ENCODE data around the gene FAT2.
"Not testable (repeated sequence)": the region's sequence is repeated elsewhere in the genome, so short reads cannot be mapped to it uniquely, and the experiment has no call there.

Gene FAT2

DNA sequence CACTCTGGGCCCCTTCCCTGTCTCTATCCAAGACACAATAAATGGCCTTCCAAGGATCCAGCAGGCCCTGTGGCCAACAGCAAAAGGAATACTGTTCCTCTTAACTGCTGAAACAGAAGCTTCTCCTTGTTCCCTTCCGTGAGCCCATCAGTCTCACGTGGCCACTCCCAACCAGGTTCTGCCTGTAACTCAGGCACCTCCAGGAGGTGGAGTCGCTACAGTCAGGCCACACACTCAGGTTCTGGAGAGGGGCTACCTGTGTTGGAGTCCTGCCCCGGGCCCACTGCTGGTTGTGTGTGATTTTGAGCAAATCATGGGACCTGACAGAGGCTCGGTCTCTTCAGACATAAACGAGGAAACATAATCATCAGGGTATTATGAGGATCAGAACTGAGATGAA lies 10.3 kb downstream of the FAT2 start:
- no peak for DNase-seq (ENCODE audit: low read depth)

DNA sequence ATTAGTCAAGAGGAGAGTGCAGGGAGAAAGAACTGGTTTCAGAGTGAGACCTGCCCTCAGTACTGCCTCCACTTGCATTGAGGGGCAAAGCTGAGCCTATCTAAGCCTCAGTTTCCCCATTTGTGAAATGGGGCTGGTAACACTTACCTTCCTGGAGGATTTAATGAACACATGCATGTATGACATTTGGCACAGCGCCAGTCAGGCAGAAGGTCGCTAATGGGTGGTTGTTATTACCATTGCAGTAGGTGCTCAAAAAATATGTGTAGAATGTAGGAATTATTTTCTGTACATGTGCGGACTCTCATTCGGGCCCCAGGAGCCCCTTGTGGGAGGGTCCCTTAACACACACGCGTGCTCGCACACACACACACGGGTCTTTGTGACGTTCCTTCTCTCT lies 10.9 kb downstream of the FAT2 start:
- DNase-seq (ENCODE audit: low read depth) = no peak

DNA sequence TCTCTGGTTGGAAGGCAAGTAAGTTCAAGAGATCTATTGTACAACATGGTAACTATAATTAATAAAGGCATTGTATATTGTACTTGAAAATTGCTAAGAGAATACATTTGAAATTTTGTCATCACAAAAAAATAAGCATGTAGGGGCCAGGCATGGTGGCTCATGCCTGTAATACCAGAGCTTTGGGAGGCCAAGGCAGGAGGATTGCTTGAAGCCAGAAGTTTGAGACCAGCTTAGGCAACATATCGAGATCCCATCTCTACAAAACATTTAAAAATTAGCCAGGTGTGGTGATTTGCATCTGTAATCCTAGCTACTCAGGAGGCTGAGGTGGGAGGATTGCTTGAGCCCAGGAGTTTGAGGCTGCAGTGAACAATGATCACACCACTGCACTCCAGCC lies 12.0 kb downstream of the FAT2 start:
- not testable (repeated sequence) for DNase-seq (ENCODE audit: low read depth)

DNA sequence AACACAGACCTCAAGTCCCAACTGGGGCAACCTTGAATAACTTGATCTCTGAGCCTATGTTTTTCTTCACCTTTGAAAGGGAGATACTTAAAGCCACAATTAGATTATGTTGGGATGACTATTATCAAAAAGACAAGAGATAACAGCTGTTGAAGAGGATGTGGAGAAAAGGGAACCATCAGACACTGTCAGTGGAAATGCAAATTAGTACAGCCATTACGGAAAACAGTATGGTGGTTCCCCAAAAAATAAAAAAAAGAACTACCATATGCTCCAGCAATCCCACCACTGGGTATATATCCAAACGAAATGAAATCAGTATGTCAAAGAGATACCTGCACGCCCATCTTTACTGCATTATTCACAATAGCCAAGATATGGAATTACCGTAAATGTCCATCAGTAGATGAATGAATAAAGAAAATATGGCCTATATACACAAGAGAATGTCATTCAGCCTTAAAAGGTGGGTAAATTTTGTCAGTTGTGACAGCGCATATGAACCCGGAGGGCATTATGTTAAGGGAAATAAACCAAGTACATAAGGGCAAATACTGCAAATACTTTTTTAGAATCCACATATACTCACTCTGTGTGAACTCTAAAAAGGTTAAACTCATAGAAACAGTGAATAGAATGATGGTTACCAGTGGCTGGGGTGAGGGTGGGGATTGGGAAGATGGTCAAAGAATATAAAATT lies 12.7 kb downstream of the FAT2 start:
- no peak for DNase-seq (ENCODE audit: low read depth)

DNA sequence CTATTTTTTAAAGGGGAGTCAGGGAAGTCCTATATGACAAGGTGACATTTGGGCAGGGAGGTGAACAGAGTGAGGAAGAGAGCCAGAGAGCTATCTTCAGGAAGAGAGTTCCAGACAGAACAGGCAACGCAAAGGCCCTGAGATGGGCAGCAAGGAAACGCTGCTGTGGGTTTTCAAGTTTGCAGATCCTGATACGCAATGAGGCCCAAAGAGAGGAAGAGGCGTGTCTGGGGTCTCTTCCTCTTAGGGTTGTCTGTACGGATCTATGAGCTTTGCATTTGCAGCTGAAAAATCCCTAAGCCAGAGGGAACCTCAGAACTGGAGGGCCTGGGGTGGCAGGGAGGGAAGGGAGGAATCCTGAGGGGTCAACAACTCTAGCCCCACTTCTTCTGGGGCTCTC lies 13.6 kb downstream of the FAT2 start:
- DNase-seq (ENCODE audit: low read depth) = no peak

DNA sequence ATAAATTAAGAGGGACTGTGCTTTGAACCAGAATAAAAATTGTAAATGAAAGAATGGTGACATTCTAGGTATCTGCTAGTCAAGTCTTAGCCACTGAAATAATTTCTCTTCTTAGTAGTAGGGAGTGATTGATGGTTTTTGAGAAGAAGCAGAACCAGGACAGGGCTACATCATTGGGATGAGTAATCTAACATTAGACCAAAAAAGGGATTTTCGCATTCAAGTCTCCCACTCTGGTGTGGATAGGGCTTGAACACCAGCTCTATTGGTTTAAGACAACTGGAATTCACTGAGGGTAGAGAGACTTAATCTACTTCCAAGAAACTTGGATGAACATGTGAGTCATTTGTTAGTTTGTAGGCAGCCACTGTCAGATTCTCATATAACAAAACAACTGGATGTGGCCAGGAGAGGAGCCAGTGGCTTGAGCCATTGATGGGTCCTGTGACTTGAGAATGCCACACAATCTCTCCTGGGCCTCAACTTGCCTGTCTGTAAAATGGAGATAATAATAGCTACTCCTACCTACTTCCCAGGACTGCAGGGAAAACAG lies 16.6 kb downstream of the FAT2 start:
- no peak for DNase-seq (ENCODE audit: low read depth)

DNA sequence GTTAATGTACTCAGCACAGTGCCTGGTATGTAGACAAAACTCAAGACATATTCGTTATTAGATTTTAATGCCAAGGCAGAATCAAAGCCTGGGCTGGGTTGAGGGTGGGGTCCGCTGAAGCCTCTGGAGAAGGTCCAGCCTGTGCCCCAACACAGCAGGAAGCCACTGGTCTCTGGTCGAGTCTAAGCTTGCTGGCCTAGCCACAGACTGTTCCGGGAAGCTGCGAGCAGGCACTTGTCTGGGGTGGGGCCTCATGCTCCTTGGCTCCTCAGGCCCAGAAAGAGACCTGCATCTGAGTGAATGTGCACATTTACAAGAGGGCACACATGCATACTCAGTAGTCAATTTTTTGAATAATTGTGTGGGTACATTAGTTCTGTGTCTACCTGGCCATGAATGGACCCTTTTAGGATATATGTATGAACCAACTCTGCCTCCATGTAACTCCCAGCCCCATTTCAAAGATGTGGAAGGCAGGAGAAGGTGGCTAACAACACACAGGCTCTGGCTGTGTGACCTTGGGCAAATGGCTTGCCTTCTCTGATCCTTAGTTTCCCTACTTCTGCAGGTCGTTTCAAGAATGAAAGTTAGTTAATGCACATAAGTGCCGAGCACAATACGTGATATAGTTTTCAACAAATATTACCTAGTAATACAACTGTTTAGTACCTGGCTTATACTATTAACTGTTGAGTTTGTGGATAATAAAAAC lies 18.3 kb downstream of the FAT2 start:
- no peak for DNase-seq (ENCODE audit: low read depth)

DNA sequence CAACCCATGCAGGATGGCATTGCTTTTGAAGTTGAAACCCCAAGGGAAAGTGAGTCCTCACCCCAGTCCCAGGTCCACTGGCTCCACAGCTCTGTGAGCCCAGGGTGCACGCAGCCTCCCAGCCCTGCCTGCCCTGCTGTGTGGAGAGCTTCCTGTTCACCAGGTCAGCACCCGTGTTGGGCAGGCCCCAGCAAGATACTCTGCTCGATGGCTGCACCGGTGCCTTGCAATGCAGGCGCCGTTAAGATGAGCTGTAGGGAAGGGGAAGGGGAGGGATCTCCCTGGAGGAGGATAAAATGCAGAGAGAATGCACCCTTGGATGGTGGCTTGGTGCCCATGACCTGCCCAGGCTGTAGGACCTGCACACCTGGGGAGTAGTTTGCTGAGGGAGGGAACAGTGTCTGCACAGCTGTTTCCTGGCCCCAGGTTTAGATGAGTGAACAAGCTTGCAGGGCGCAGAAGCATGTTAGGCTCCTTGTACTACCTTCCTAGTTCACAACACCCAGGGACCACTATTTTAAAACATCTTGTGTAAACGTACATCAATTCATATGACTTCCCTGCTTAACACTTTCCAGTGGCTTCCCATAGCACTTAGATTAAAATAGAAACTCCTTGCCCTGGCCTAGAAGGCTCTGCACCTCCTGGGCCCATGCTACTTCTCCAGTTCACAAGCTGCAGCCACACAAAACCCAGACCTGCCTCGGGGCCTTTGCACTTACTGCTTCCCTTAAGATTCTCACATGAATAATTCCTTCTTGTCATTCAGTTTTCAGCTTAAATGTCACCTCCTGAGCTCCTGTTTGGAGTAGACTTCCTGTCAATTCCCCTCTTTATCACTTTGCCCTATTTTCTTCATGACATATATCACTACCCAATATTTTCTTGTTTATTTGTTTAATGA lies 19.6 kb downstream of the FAT2 start:
- no peak for DNase-seq (ENCODE audit: low read depth)

DNA sequence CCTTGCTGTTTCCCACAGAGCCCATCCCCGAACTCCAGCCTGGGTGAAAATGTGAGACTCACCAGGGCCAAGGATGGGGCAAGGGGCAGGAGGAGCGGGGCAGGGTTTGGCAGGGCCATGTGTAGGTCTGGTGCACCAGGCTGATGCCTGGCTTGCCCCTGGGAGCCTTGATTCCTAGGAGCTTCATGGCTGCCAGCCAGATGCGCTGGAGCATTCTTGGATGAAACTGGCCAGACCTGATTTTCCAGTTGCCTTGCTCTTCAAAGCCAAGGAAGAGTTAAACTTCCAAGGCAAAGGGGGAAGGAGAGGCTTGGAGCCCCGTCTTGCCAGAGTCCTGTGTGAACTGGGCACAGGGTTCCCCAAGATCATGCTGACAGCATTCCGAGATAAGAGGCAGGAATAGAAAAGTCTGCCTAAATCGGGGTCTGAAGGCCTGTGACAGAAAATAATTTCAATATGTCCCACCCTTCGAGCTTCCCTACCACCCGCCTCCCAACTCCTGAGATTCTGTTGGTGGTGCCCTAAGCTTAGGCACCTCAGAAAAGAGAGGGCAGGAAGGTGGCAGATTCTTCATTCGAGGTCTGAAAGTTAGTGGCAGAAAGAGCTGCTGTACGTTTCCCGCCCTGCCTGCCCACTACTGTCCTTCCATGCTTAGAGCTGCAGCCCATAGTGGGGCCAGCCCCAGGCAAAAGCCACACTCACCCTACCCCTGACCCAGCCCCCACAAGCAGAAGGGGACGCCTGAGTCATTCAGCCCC lies 20.4 kb downstream of the FAT2 start:
- no peak for DNase-seq (ENCODE audit: low read depth)

DNA sequence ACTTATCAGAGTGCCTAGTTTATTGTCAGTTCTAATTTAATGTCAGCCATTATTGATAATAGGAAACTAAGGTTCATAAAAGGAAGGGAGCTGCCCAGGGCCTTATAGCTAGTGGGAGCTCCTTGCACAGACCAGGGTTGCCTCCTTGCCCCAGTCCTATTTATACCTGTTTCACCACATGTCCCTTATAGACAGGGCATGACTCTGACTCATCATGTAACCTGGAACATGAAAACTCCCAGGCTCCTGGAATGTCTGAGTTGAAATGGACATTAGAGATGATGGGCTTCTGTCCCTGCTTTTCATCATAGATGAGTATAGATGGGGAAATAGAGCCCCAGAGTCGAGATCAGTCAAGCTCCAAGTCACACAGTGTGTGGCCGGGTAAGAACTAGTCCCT lies 21.1 kb downstream of the FAT2 start:
- no peak for DNase-seq (ENCODE audit: low read depth)

DNA sequence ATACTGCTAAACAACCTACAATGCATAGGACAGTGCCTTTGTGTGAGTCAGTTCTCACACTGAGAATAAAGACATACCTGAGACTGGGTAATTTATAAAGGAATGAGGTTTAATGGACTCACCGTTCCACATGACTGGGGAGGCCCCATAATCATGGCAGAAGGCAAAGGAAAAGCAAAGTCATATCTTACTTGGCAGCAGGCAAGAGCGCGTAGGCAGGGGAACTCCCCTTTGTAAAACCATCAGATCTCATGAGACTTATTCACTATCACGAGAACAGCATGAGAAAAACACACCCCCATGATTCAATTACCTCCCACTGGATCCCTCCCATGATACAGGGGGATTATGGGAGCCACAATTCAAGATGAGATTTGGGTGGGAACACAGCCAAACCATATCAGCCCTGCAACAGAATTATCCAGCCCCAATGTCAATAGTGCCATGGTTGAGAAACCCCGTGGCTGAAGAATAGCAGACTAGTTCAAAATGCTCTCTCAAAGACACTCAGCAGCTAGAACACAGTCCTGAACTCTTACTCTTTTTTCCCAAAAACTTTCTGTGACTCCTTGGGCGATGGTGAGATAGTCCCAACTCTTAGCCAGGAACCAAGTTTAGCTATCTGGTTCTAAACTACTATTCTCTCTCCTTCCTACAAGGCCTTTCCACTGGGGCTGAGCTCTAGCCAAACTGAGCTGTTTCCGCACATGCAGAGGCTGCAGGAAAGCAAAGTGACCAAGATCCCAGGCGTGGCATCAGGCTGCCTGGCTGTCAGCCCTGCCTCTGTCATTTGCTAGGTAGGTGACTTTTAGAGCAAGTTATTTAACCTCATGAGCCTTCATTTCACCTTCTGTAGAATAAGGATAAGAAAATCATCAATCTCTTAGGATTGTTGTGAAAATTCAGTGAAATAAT lies 21.7 kb downstream of the FAT2 start:
- no peak for DNase-seq (ENCODE audit: low read depth)

DNA sequence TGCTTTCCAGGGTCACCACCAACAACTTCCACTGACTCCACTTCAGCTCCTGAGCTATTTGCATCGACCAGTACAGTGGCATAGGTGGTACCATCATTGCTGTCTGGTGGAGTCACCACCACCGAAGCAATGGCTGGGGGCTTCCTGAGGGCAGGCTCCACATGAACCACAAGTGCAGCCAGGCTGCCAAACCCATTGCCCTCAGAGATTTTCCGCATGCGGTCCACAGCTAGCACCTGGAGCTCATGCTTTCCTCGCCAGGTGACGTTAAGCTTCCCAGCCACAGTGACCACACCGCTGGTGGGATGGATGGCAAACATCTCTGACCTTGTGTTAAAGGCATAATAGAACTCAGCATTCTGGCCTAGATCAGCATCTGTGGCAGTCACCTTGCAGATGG lies 23.1 kb downstream of the FAT2 start:
- DNase-seq (ENCODE audit: low read depth) = no peak

DNA sequence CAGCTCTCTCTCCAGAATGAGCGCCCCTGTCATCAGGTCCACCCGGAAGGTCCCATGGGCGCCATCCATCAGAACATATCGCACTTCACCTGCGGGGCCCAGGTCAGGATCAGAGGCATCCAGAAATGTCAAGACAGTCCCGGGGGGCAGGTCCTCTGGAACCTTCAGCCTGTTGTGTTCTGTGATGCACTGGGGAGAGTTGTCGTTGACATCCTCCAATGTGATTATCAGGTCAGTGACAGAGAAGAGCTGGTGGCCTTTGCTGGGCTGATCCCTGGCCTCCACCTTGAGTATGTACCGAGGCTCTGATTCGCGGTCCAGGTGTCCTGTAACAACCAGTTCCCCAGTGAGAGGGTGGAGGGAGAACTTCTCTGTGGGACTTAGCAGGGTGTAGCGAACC lies 25.2 kb downstream of the FAT2 start:
- no peak for DNase-seq (ENCODE audit: low read depth)

DNA sequence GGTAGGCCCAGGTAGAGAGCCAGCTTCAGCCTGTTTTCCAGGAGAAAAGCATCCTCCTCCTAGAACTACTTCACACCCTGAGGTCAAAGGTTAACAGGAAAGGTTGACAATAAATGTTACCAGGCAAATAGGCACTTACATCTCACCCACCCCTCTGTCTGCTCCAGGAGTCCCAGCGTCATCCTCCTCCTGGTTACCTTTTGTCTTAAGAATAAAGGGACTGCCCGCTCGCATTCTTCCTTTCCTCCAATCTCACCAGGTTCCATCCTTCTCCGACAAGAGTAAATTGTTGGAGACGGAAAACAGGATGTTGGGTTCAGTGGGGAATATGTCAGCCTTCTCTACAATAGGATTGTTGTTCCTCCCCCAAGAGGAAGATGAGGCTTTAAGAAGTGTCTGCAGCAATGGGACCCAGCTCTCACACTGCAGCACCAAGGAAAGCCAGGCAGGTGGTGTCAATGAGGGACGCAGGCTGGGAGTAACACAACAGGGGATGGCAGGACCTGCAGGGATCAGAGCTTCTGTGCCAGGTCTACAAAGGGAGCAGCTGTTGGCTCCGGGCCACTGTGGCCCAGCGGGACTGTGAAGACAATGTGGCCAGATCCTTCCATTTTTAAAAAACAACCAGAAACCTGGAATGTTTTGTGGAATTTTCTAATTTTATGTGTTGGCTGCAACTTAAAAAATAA lies 29.0 kb downstream of the FAT2 start:
- no peak for DNase-seq (ENCODE audit: low read depth)

DNA sequence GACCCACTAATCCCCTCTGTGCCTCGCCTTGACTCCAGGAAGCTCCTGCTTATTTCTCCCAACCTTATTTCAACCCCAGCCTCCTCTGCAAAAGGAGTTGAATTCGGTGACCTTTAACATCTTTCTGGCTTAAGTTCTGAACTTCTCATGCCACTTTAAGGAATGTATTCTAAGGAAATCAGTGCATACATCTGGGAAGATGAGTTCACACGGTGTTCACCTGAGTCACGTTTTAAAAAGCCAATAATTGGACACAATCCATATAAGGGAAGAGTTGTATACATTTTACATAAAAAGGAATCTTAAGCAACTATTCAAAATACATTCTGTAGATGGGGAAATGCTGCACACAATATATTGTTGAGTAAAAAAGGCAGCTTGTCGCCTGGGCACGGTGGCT lies 33.2 kb downstream of the FAT2 start:
- DNase-seq (ENCODE audit: low read depth) = no peak

DNA sequence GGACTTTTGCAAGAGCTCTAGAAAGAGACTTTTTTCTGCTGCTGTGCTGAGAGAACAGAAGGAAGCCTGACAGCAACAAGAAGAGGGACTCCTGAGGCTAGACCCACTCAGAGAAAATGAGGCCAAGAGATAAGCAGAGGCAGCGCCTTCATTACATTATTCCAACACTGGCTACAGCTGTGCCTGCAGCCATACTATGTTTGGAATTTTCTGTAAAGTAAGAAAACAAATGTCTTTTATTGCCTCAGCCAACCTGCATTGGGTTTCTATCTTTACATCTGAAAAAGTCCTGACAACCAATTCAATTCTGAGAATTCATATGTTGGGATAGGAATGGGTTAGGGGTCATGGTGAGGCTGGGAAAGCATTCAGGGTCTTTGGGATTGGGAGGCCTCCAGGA lies 33.7 kb downstream of the FAT2 start:
- no peak for DNase-seq (ENCODE audit: low read depth)

DNA sequence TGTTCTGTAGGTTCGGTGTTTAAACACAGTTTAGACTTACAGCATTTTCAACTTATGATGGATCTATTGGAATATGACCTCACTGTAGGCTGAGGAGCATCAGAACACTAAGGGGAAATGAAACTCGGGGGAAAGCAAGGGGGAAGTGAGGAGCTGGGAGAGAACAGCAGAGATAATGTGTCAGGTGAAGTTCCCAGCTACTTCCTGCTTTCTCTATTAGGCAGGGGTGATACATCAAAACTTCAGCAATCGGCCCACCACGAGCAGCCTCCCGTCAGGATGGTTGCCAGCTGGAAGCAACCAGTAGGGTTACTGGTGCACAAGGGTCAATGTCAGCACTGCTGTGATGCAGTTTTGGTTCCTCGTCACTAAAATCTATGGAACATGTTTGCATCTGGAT lies 34.3 kb downstream of the FAT2 start:
- no peak for DNase-seq (ENCODE audit: low read depth)

DNA sequence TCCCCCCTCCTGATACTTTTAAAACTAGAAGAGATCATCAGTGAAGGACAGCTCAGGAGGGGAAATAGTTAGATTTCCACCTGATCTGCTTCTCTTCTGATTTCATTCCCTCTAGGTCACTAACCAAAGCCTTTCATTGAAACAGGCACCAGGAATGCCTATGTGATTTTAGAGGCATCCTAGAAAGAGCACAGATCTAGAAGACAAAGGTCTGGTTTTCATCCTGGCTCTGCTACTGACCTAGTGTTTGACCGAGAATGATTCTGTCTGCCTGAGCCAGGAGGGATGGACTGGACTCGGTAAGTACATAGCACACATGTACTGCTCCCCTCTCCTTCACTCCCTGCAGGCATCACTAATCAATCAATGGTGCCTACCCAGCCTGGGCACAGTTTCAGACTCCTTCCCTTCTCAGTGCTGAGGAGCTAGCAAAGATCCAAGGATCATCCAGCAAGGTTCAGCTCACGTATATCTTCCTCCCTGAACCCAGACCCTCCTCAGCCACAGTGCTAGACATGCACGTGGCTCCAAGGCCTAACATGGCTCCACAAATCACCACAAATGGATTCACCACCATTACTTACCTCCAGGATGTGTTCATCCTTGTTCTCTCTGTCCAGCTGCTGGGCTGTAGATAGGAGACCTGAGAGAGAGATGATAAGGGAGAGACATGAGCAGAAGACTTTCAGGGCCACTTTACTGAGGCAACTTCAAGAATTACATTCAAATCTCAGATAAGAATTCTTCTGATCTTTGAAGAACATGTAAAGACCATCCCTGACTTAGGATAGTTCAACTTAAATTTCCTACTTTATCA lies 35.2 kb downstream of the FAT2 start:
- DNase-seq (ENCODE audit: low read depth) = no peak

DNA sequence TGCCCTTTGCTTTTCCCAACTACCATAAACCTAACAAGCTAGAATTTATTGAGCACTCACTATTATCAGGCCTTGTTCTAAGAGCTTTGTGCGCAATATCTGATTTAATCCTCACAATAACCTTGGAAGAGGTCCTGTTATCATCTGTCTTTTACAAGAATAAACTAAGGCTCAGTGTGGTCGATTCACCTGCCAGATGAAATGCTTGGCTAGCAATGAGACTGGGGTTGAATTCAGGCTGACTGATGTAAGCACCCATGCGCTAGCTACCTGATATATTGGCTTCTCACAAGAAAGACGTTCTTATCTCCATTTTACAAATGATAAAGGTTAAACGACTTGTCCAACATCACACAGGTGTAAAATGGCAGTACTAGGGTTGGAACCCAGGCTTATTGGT lies 37.4 kb downstream of the FAT2 start:
- DNase-seq (ENCODE audit: low read depth) = no peak

All from HS-5 (cell line).